Neuronal stem cell (in vitro differentiated cells): ENCODE measurements around the gene HKDC1.
A peak's percentile ranks its signal among the peaks of the same experiment; 100 is the strongest.

Source experiments
- DNase-seq: peaks from one replicate; pipeline ENCODE4 v3.0.0-alpha.2; 2013; ENCODE audit warnings: low spot score
- H2AFZ ChIP-seq: one replicate; pipeline ENCODE4 v1.6.1; 2013; ENCODE audit warnings: mild to moderate bottlenecking, low read length, inconsistent platforms
- H2AK5ac ChIP-seq: 2 replicates; pipeline ENCODE4 v1.6.1; 2013; ENCODE audit warnings: low read depth, mild to moderate bottlenecking, inconsistent platforms, low read length, moderate library complexity, mixed read lengths
- H2BK120ac ChIP-seq: 2 replicates; pipeline ENCODE4 v1.6.1; 2013; ENCODE audit warnings: low read depth, mild to moderate bottlenecking, inconsistent platforms, low read length, moderate library complexity, mixed read lengths
- H2BK12ac ChIP-seq: one replicate; pipeline ENCODE4 v1.6.1; 2013; ENCODE audit warnings: low read length, inconsistent platforms
- H2BK15ac ChIP-seq: 2 replicates; pipeline ENCODE4 v1.6.1; 2013; ENCODE audit warnings: mild to moderate bottlenecking, low read length, inconsistent platforms, mixed read lengths
- H2BK5ac ChIP-seq: one replicate; pipeline ENCODE4 v1.6.1; 2013; ENCODE audit warnings: inconsistent platforms, mild to moderate bottlenecking, low read length, moderate library complexity
- H3K14ac ChIP-seq: one replicate; pipeline ENCODE4 v1.6.1; 2013; ENCODE audit warnings: low read length, inconsistent platforms
- H3K18ac ChIP-seq: 2 replicates; pipeline ENCODE4 v1.6.1; 2013; ENCODE audit warnings: low read length, inconsistent platforms
- H3K23ac ChIP-seq: 2 replicates; pipeline ENCODE4 v1.6.1; 2013; ENCODE audit warnings: low read depth, mild to moderate bottlenecking, mixed read lengths, low read length, inconsistent platforms; ENCODE audit not compliant: poor library complexity
- H3K27ac ChIP-seq: replicated peaks from 3 replicates; pipeline ENCODE4 v1.5.1; 2013; ENCODE audit warnings: low read length, inconsistent platforms
- H3K27me3 ChIP-seq, 3 experiments: 2 replicates each; pipeline ENCODE4 v1.6.1; 2013; ENCODE audit warnings: low read length in 3 of 3, mild to moderate bottlenecking in 2 of 3, inconsistent platforms in 1 of 3, low read depth in 1 of 3, mixed read lengths in 1 of 3, moderate library complexity in 1 of 3; ENCODE audit not compliant: control insufficient read depth in 3 of 3, insufficient read depth in 3 of 3
- H3K36me3 ChIP-seq, 2 donors: replicated peaks in 1 of 2; 2 replicates each; pipeline ENCODE4 v1.6.1; 2013; ENCODE audit warnings: low read length in 2 of 2; ENCODE audit not compliant: control insufficient read depth in 2 of 2, insufficient read depth in 2 of 2
- H3K4ac ChIP-seq: 2 replicates; pipeline ENCODE4 v1.6.1; 2013; ENCODE audit warnings: inconsistent platforms, mild to moderate bottlenecking, low read length, moderate library complexity
- H3K4me1 ChIP-seq, 2 donors: 1 replicate in 1 of 2; 2 replicates in 1 of 2; pipeline ENCODE4 v1.6.1; 2013; ENCODE audit warnings: low read length in 2 of 2, low read depth in 1 of 2; ENCODE audit not compliant: control insufficient read depth in 2 of 2, insufficient read depth in 1 of 2
- H3K4me2 ChIP-seq: one replicate; pipeline ENCODE4 v1.6.1; 2013; ENCODE audit warnings: mild to moderate bottlenecking, low read length, inconsistent platforms; ENCODE audit not compliant: insufficient read depth, poor library complexity, severe bottlenecking
- H3K4me3 ChIP-seq, 2 donors: 2 replicates each; pipeline ENCODE4 v1.5.1; 2013; ENCODE audit warnings: low read length in 2 of 2, mild to moderate bottlenecking in 2 of 2, inconsistent platforms in 1 of 2, moderate library complexity in 1 of 2
- H3K79me1 ChIP-seq: one replicate; pipeline ENCODE4 v1.6.1; 2013; ENCODE audit warnings: low read depth, mild to moderate bottlenecking, inconsistent platforms, low read length, moderate library complexity
- H3K9ac ChIP-seq: one replicate; pipeline ENCODE4 v1.6.1; 2013; ENCODE audit warnings: mild to moderate bottlenecking, low read depth, low read length, inconsistent platforms; ENCODE audit not compliant: poor library complexity
- H3K9me3 ChIP-seq, 2 donors: replicated peaks in 1 of 2; 2 replicates each; pipeline versions ENCODE3 to v1.6.1; 2013; ENCODE audit warnings: low read length in 2 of 2, mild to moderate bottlenecking in 2 of 2, inconsistent platforms in 1 of 2, low read depth in 1 of 2, mixed read lengths in 1 of 2, moderate library complexity in 1 of 2; ENCODE audit not compliant: control insufficient read depth in 2 of 2, insufficient read depth in 1 of 2
- H4K8ac ChIP-seq: one replicate; pipeline ENCODE4 v1.6.1; 2013; ENCODE audit warnings: low read depth, mild to moderate bottlenecking, inconsistent platforms, low read length, moderate library complexity
- H4K91ac ChIP-seq: one replicate; pipeline ENCODE4 v1.6.1; 2013; ENCODE audit warnings: low read length, low read depth, mild to moderate bottlenecking, inconsistent platforms; ENCODE audit not compliant: poor library complexity
- WGBS, 2 donors: extraction: QIAGEN DNeasy Blood & Tissue Kit; methylation state at CpG; one replicate each; pipeline ENCODE4 v1.1.7; 2013; ENCODE audit warnings: missing lambda C conversion rate in 2 of 2, mixed read lengths in 1 of 2; ENCODE audit not compliant: insufficient read length in 2 of 2, insufficient replicate concordance in 1 of 2; ENCODE audit errors: extremely low coverage in 2 of 2; 5-methylcytosine and 5-hydroxymethylcytosine counted together

The HKDC1 gene

GRCh38 chr10:69232252-69232651 is 12.1 kb downstream of the HKDC1 start:
- no peak overlapping the region for H3K4ac ChIP-seq
- no peak overlapping the region for H2BK5ac ChIP-seq
- no peak overlapping the region for H3K4me2 ChIP-seq
- no peak overlapping the region for H4K91ac ChIP-seq
- no peak overlapping the region for H3K14ac ChIP-seq
- no peaks in the 10 kb centered on the region for H3K36me3 ChIP-seq
- peaks cover 4 to 7% of the 10 kb centered on the region in 2 donors for H3K4me1 ChIP-seq
- no peaks in the 10 kb centered on the region for H3K9me3 ChIP-seq
- H2BK15ac ChIP-seq, result no peak overlapping the region
- H3K79me1 ChIP-seq, result no peaks in the 10 kb centered on the region
- DNase-seq, result no peak
- H2AK5ac ChIP-seq, result no peak overlapping the region
- H4K8ac ChIP-seq, result no peak overlapping the region
- no peak overlapping the region for H3K27ac ChIP-seq
- H3K27me3 ChIP-seq, result peaks cover 0 to 21% (median 0%) of the 10 kb centered on the region in 3 experiments
- H3K4me3 ChIP-seq, result no peak overlapping the region
- no CpG with 5 or more reads among the region's 9 CpGs for WGBS, 2 donors
- no peak overlapping the region for H3K18ac ChIP-seq
- H2BK120ac ChIP-seq, result no peak overlapping the region
- no peak overlapping the region for H2BK12ac ChIP-seq
- peak overlapping the region; percentile 70 for H3K23ac ChIP-seq
- no peak overlapping the region for H3K9ac ChIP-seq
- H2AFZ ChIP-seq, result no peak overlapping the region

- Histone ChIP-seq H3K9ac (no peak overlapping the region), H4K8ac (no peak overlapping the region), H2BK15ac (no peak overlapping the region), H3K27ac (no peak overlapping the region), H2BK12ac (no peak overlapping the region), H3K23ac (no peak overlapping the region), H3K27me3 (peaks cover 0 to 22% (median 0%) of the 10 kb centered on the region in 3 experiments), H2AFZ (peak overlapping the region; percentile 71), H3K14ac (no peak overlapping the region), H3K4me3 (no peak overlapping the region), H2BK120ac (no peak overlapping the region), H3K36me3 (no peaks in the 10 kb centered on the region), H4K91ac (no peak overlapping the region), H2AK5ac (no peak overlapping the region), H3K18ac (no peak overlapping the region), H3K4me2 (no peak overlapping the region), H3K79me1 (no peaks in the 10 kb centered on the region), H3K4me1 (peaks cover 4 to 7% of the 10 kb centered on the region in 2 donors), H3K9me3 (no peaks in the 10 kb centered on the region), H2BK5ac (no peak overlapping the region), H3K4ac (no peak overlapping the region)
- no CpG with 5 or more reads among the region's 22 CpGs for WGBS, 2 donors
- DNase-seq, result no peak
Observed at GRCh38 chr10:69232736-69233480, 12.8 kb downstream of the HKDC1 start.

GRCh38 chr10:69234447-69234846 is 14.3 kb downstream of the HKDC1 start:
- Histone ChIP-seq H2BK5ac (no peak overlapping the region), H3K27me3 (peaks cover 0 to 24% (median 0%) of the 10 kb centered on the region in 3 experiments), H2AK5ac (no peak overlapping the region), H4K8ac (no peak overlapping the region), H4K91ac (no peak overlapping the region), H3K79me1 (no peaks in the 10 kb centered on the region), H2AFZ (no peak overlapping the region), H3K4me2 (no peak overlapping the region), H3K23ac (no peak overlapping the region), H3K4ac (no peak overlapping the region), H3K9me3 (no peaks in the 10 kb centered on the region), H3K27ac (no peak overlapping the region), H3K4me1 (peaks cover 4 to 7% of the 10 kb centered on the region in 2 donors), H2BK15ac (no peak overlapping the region), H3K36me3 (no peaks in the 10 kb centered on the region), H3K4me3 (no peak overlapping the region), H3K18ac (no peak overlapping the region), H2BK12ac (no peak overlapping the region), H3K9ac (no peak overlapping the region), H2BK120ac (no peak overlapping the region), H3K14ac (no peak overlapping the region)
- WGBS, 2 donors, result no CpG with 5 or more reads among the region's 3 CpGs
- DNase-seq, result no peak

DNA sequence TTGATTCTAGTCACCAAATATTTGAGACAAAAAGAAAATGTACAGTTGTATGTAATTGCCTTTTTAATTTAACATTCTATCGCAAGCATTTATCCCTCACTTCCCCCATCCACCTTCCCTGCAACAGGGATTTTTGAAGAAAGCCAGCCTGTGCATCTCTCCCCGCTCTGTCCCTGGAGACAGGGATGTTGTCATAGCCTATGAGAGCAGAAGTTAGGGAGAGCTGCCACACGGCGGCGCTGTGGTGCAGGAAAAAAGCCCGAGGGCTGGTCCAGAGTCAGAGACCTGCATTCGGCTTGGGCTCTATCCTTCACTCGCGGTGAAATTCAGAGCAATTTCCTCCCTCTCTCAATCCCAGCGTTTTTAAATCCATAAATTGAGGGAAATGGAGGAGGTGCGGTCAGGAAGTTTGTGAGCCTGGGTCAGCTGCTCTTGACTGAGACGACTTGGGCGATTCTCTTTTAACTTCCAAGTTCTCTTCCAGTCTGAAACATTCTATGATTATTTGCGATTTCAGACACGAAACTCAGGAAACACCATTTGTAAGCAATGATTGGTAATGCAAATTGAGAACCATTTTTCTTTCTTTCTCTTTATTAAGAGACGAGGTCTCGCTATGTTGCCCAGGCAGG is 17.5 kb downstream of the HKDC1 start:
- H3K18ac ChIP-seq, result no peak overlapping the region
- no peak overlapping the region for H3K27ac ChIP-seq
- no peak overlapping the region for H3K4me3 ChIP-seq
- H3K27me3 ChIP-seq, result peaks cover 0 to 10% (median 0%) of the 10 kb centered on the region in 3 experiments
- no peak overlapping the region for H2BK15ac ChIP-seq
- H2AFZ ChIP-seq, result peak overlapping the region; percentile 69
- H4K91ac ChIP-seq, result no peak overlapping the region
- peaks cover 3 to 4% of the 10 kb centered on the region in 2 donors for H3K4me1 ChIP-seq
- no peaks in the 10 kb centered on the region for H3K36me3 ChIP-seq
- DNase-seq, result peak; percentile 86
- no peak overlapping the region for H2BK12ac ChIP-seq
- H2BK120ac ChIP-seq, result no peak overlapping the region
- H3K4me2 ChIP-seq, result no peak overlapping the region
- no peaks in the 10 kb centered on the region for H3K79me1 ChIP-seq
- no peak overlapping the region for H3K4ac ChIP-seq
- H3K9ac ChIP-seq, result no peak overlapping the region
- no peak overlapping the region for H4K8ac ChIP-seq
- no peak overlapping the region for H3K23ac ChIP-seq
- H3K14ac ChIP-seq, result no peak overlapping the region
- no CpG with 5 or more reads among the region's 17 CpGs for WGBS, 2 donors
- H3K9me3 ChIP-seq, result no peaks in the 10 kb centered on the region
- no peak overlapping the region for H2AK5ac ChIP-seq
- H2BK5ac ChIP-seq, result no peak overlapping the region
